Psoas muscle (tissue), 8 donors: ENCODE measurements around the gene RANGRF. TPM values are rescaled to one million over a fixed set of nuclear protein-coding genes. Genes with fewer than 3 reads are reported as not detected.

Source experiments
- ATAC-seq, 4 donors: fragments of 200-7000 bp; cut with Tn5 transposase; one replicate each; pipeline ENCODE4 v1.9.1; 2020; ENCODE audit warnings: moderate library complexity in 3 of 4, mild to moderate bottlenecking in 2 of 4
- DNase-seq, 2 donors: peaks; one replicate each; pipeline ENCODE4 v3.0.0-alpha.2; 2020
- H3K27ac ChIP-seq: fragments of 200-600 bp; one replicate; pipeline ENCODE4 v1.8.0; 2022
- H3K27me3 ChIP-seq, 3 donors: fragments of 200-600 bp in 1 of 3; one replicate each; pipeline versions ENCODE4 v1.6.1 to v1.8.0; 2013 to 2022; ENCODE audit warnings: low read length in 2 of 3, mild to moderate bottlenecking in 2 of 3, moderate library complexity in 1 of 3; ENCODE audit not compliant: insufficient read depth in 3 of 3
- H3K36me3 ChIP-seq, 2 donors: fragments of 200-600 bp in 1 of 2; one replicate each; pipeline versions ENCODE4 v1.6.1 to v1.8.0; 2013 to 2022; ENCODE audit warnings: low read depth in 1 of 2, mild to moderate bottlenecking in 1 of 2, moderate library complexity in 1 of 2; ENCODE audit not compliant: insufficient read depth in 1 of 2
- H3K4me1 ChIP-seq: fragments of 200-600 bp; one replicate; pipeline ENCODE4 v1.8.0; 2022
- H3K4me3 ChIP-seq: fragments of 200-600 bp; one replicate; pipeline ENCODE4 v1.8.0; 2022; ENCODE audit warnings: mild to moderate bottlenecking
- H3K9me3 ChIP-seq: fragments of 200-600 bp; one replicate; pipeline ENCODE4 v1.8.0; 2022
- WGBS, 3 donors: extraction: QIAGEN DNeasy Blood & Tissue Kit; methylation state at CpG; one replicate each; pipeline versions ENCODE4 v1.1.6 to v1.1.7; 2013; 5-methylcytosine and 5-hydroxymethylcytosine counted together
- intact Hi-C, 2 donors: fragments of 100-400 bp; cut with DNase I; formaldehyde crosslinking; loops; one replicate each; pipeline versions ENCODE4 v1.11.0 to v1.14.2; 2022
- polyA plus RNA-seq, 3 donors: library from polyadenylated mRNA; stranded (reverse); fragments of 200-250 nt; gene quantifications; one replicate each; pipeline ENCODE4 v1.2.3, GENCODE V29; 2013
- total RNA-seq, 4 donors: library from RNA; stranded (reverse); fragmentation: NEBNext Ultra II Directional in 2 of 4; extraction: Animal tissue kit (Norgen Biotek cat#: 25700) in 2 of 4; gene quantifications; one replicate each; pipeline versions ENCODE4 v1.2.1 to v1.2.4, GENCODE V29; 2021 to 2023
- TF ChIP-seq, protein P1 (sequence below): fragments of 200-600 bp; IDR thresholded peaks from one replicate; pipeline ENCODE4 v1.8.0; 2022; ENCODE audit warnings: antibody characterized with exemption
- donor health status: healthy with polysubstance abuse.
- donor health status: DM: no; HTN: no; CAD: no; lungs with moderate emphysema.
- donor health status: Bipolar disorder and iron deficiency.
- donor health status: healthy.
- donor health status: DM: yes; HTN: yes; CAD: no.
- donor health status: DM: no; HTN: no; CAD: no.
- donor health status: DM: no; HTN: no; CAD: no.
- donor health status: DM: yes; HTN: yes; CAD: no.

RANGRF gene
- total and polyA plus RNA-seq, 7 donors: 9.0 to 24.3 (median 16.3) TPM

DNA sequence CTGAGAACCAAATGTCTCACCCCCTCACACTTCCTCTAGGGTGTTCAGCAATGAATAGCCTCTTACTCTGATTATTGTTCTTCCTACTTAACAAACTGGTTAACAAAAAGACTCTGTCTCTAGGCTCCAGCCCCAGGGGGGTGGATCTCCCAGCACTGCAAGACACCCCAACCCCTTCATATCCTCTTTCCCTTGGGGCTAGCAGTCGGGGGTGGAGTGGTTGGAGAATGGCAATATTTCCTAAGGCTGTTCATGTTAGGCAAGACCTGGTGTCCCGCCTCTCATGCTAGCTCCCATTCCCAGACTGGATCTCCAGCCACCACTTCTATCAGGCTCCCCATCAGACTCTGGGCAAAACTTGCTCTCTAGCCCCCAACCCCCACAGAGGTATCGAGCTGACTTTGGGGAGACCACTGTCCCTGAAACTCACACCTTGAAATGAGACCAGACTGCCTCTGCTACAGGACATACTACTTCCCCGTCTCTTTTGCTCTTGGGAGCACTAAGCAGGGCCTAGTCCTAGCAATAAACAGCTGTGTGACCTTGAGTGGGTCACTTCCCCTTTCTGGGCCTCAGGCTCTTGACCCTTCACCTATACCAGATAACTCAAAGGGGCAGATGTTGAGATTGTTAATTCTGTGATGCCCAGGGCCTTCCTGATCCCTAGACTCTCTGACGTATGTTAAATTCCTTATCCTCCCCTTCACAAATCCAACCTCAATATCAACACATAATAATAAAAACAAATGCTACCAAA lies 4.3 kb downstream of the RANGRF start:
- H3K36me3 ChIP-seq: no peaks in the 10 kb centered on the region
- no peaks in the 10 kb centered on the region for H3K27me3 ChIP-seq
- H3K27ac ChIP-seq: no peak overlapping the region
- H3K4me3 ChIP-seq: no peak overlapping the region
- no peaks in the 10 kb centered on the region for H3K9me3 ChIP-seq
- no peak for DNase-seq
- peaks cover 15% of the 10 kb centered on the region for H3K4me1 ChIP-seq
- WGBS, 3 donors: 84 to 86% (median 85%) methylated on average over 5 of the region's 5 CpGs
- intact Hi-C loops: loop anchor here in 1 of 2 donors (10.0 kb wide), 1 partner anchor 178 kb away; the partner anchor contains the start of gene ALOXE3
- TF ChIP-seq, protein P1, sequence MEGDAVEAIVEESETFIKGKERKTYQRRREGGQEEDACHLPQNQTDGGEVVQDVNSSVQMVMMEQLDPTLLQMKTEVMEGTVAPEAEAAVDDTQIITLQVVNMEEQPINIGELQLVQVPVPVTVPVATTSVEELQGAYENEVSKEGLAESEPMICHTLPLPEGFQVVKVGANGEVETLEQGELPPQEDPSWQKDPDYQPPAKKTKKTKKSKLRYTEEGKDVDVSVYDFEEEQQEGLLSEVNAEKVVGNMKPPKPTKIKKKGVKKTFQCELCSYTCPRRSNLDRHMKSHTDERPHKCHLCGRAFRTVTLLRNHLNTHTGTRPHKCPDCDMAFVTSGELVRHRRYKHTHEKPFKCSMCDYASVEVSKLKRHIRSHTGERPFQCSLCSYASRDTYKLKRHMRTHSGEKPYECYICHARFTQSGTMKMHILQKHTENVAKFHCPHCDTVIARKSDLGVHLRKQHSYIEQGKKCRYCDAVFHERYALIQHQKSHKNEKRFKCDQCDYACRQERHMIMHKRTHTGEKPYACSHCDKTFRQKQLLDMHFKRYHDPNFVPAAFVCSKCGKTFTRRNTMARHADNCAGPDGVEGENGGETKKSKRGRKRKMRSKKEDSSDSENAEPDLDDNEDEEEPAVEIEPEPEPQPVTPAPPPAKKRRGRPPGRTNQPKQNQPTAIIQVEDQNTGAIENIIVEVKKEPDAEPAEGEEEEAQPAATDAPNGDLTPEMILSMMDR: no peak
- ATAC-seq: no peak

DNA sequence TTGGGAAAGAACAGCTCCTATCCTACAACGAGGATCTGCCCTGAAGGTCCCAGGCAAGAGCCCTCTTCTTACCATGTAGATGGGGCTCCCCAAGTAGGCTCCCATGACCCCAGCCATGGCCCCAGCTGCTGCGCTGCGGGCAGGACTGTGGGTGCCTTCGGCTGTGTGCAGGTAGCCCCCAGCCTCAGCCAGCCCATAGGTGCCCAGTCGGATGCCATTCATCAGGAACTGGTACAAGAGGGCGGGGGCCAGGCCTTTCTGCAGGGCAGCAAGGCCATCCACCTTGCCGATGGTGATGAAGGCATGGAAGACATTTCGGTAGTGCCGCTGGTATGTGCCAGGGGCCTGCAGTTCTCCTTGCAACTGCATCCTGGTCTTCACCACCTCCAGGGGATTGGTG lies 5.9 kb downstream of the RANGRF start:
- Histone ChIP-seq H3K27me3 (no peaks in the 10 kb centered on the region), H3K4me1 (peaks cover 11% of the 10 kb centered on the region), H3K27ac (no peak overlapping the region), H3K36me3 (no peaks in the 10 kb centered on the region), H3K4me3 (peak overlapping the region; percentile 82), H3K9me3 (no peaks in the 10 kb centered on the region)
- no peak for DNase-seq
- TF ChIP-seq, protein P1: no peak
- intact Hi-C loops: loop anchor here in 1 of 2 donors (2.0 to 10.0 kb wide), 2 partner anchors 72 to 180 kb away; partner anchors contain the start of gene ALOXE3
- 91 to 93% (median 92%) methylated on average over 9 of the region's 9 CpGs for WGBS, 3 donors
- no peak for ATAC-seq

DNA sequence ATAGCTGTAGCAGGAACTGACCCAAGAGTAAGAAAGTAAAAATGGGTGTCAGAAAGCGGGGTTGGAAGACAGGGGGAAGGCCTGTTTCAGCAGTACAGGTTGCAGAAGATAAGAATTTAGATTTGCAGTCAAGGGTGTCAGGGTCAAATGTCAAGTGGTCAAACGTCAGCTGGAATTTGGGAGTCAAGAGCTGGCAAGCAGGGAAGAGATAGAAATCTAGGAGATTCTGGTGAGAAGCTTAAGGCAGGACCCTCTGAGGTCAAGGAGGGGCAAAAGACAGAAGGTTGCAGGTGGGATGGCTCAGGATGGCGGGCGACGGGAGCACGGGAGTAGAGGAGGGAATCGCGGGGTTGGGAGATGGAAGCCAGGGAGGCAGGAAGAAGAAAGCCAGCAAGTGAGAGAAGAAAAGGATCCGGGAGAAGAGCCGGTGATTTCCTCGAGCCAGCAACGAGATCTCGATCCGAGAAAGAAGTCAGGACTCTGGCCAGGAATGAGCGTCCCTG lies 6.4 kb downstream of the RANGRF start:
- TF ChIP-seq, protein P1: no peak
- H3K27ac ChIP-seq: peak overlapping the region; percentile 90
- DNase-seq (no peak), ATAC-seq (peak; percentile 4 to 21 (median 8))
- H3K4me3 ChIP-seq: peak overlapping the region; percentile 82
- H3K36me3 ChIP-seq: no peaks in the 10 kb centered on the region
- H3K4me1 ChIP-seq: peaks cover 8% of the 10 kb centered on the region
- intact Hi-C loops: loop anchor here in 1 of 2 donors (2.0 to 10.0 kb wide), 2 partner anchors 72 to 180 kb away; partner anchors contain the start of gene ALOXE3
- H3K27me3 ChIP-seq: no peaks in the 10 kb centered on the region
- no peaks in the 10 kb centered on the region for H3K9me3 ChIP-seq
- 6 to 8% (median 6%) methylated on average over 15 of the region's 15 CpGs for WGBS, 3 donors

DNA sequence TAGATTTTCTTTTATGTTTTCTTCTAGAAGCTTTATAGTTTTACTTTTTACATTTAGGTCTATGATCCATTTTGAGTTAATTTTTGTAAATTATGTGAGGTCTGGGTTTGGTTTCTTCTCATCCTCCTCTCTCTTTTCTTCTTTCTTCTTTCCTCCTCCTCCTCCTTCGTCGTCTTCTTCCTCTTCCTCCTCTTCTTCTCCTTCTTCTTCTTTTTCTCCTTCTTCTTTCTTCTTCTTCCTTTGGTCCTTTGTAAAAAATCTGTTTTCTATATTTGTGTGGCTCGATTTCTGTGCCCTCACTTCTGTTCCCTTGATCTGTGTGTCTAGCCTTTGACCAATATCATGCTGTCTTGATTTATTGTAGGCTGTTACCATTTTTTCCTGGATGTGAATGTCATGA lies 11.8 kb downstream of the RANGRF start:
- intact Hi-C loops: loop anchor here in 1 of 2 donors (1.0 to 10.0 kb wide), 2 partner anchors 205 to 241 kb away; no protein-coding TSS in a partner anchor

More for the DNA sequence above, 11.8 kb downstream of the RANGRF start:
- Histone ChIP-seq H3K4me3 (no peak overlapping the region), H3K27ac (no peak overlapping the region), H3K4me1 (no peaks in the 10 kb centered on the region), H3K36me3 (no peaks in the 10 kb centered on the region), H3K27me3 (no peaks in the 10 kb centered on the region), H3K9me3 (no peaks in the 10 kb centered on the region)
- no peak for DNase-seq
- 57 to 65% (median 58%) methylated on average over 3 of the region's 3 CpGs for WGBS, 3 donors
- TF ChIP-seq, protein P1: no peak
- no peak for ATAC-seq
